GM18909 (cell line): Measurements from ENCODE around the gene LGALS13.
"Not testable (repeated sequence)": the region's sequence is repeated elsewhere in the genome, so short reads cannot be mapped to it uniquely, and the experiment has no call there.

Source experiments
- ATAC-seq: cut with Tn5 transposase; IDR thresholded peaks from one replicate; pipeline ENCODE4 v1.9.1; 2021; ENCODE audit warnings: mild to moderate bottlenecking; ENCODE audit not compliant: unreplicated experiment, poor library complexity

The LGALS13 gene

GRCh38 chr19:39613597-39613996, 11.3 kb downstream of the LGALS13 start:
- no peak for ATAC-seq

DNA sequence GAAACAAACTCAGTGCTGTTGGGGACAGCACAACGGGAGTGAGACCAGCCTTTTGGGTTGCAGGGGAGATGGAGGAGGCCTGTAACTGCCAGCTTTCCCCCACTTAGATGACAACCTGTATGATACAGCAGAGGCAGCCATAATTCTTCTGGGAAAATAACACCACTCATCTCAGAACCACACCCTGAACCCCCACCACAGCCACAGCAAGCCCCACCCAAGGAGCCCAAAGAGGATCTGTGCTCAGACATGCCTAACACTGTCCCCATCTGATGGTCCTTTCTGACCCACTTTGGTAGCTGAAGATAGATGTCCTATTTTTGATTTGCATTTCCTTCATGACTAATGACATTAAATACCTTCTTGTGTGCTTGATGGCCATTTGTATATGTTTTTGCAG, 15.4 kb downstream of the LGALS13 start:
- ATAC-seq: no peak

GRCh38 chr19:39623946-39624345, 21.6 kb downstream of the LGALS13 start:
- no peak for ATAC-seq

DNA sequence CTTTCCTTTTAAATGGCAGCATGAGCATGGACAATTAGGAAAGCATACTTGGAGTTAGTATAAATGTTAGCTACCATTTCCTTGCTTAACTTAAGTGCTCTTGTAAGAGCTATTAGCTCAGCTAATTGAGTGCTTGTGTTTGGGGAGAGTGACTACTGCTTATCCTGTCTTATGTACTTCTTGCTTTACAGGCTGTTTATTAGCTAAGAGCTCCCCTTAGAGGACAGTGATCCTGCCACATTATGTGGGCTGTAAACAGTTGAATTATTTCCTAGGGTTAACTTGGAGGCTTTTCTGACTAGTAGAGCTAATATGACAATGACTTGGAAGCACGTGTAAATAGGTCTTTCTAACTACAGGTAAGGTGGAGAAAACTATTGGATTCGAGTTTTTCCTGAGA, 25.3 kb downstream of the LGALS13 start:
- not testable (repeated sequence) for ATAC-seq

- no peak for ATAC-seq
Measured at GRCh38 chr19:39631178-39631577, 28.9 kb downstream of the LGALS13 start.

DNA sequence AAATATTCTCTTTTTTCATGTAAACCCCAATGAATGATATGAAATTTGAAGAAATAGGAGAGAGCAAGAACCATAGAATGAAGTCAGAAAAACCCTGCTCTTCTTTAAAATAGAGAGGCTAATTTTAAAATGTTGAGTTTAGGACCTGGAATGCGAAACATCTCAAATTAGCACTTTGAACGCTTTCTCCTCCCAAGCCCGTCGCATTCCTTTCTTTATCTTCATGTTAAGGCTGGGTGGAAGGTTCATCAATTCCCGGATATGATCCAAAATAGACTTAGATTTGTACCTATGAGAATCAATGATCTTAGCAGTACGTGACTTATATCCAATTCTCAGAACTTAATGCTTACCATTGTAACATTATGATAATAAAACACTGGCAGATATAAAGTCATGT, 29.3 kb downstream of the LGALS13 start:
- no peak for ATAC-seq

DNA sequence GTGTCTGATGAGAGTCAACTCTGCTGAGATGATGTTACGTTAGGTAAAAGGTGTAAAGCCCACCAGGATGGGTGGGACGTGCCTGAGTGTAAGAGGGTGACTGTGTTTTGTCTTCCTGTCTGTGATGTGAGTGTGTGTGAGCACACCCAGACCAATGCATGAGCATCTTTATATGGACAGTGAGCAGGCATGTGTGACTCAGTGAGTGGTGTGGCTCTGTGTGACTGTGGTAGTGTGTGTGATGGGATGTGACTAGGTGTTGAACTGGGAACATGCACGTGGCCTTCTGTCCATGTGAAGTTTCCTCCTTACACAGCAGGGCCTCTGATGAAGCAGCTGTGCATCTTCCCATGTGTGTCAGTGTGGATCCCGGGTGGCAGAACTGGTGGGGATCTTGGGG, 35.6 kb downstream of the LGALS13 start:
- no peak for ATAC-seq

GRCh38 chr19:39641773-39642172, 39.4 kb downstream of the LGALS13 start:
- no peak for ATAC-seq

- ATAC-seq: no peak
Measured at GRCh38 chr19:39643591-39643990, 41.3 kb downstream of the LGALS13 start.

DNA sequence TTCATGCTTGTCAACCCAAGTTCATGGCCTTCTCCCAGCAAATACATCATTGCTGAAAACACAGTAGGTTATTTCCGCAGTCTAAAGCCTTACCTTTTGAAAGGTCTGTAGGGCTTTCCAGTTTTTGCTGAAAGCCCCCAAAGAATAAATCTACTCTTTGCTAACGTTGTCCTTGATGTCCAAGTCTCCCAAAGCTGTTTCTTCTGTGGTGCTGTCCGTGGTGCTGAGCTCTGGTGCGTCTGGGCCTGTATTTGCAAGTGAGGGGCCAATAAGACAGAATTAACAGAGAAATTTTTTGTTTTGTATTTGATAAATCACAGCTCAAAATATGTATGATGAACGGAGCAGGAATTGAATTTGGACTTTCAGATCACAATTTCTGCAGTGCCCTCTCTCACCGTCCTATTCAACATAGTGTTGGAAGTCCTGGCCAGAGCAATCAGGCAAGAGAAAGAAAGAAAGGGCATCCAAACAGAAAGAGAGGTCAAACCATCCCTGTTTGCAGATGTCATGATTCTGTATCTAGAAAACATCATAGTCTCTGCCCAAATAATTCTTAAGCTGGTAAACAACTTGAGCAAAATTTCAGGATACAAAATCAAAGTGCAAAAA, 43.6 kb downstream of the LGALS13 start:
- no peak for ATAC-seq

GRCh38 chr19:39647918-39648317, 45.6 kb downstream of the LGALS13 start:
- no peak for ATAC-seq

GRCh38 chr19:39655613-39656012, 53.3 kb downstream of the LGALS13 start, which contains the start of gene LGALS16:
TSS of gene LGALS16 (plus strand) at chr19:39655913. CDS start at chr19:39655962, 49 bp downstream.
- no peak for ATAC-seq
